ENCODE measurements around the gene RPL21. TPM values are rescaled to one million over a fixed set of nuclear protein-coding genes. Genes with fewer than 3 reads are reported as not detected.

RPL21 gene
- polyA plus RNA-seq, 4 donors, result 815 to 1,928 (median 1,534) TPM

DNA sequence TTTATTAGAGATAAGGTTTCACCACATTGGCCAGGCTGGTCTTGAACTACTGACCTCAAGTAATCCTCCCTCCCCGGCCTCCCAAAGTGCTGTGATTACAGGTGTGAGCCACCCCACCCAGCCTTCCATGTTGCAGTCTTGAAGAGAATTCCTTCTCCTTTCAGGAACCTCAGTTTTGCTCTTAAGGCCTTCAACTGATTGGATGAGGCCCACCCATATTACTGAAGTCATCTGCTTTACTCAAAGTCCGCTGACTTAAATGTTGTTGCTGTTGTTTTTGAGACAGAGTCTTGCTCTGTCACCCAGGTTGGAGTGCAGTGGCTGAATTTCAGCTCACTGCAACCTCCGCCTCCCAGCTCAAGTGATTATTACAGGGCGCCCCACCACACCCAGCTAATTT, 52.7 kb downstream of the RPL21 start:
- Histone ChIP-seq H3K27ac (ENCODE audit: low read depth in 1 of 3, low read length in 2 of 3) (no peak overlapping the region), H3K4me3 (ENCODE audit: low read depth in 1 of 3, low read length in 3 of 3) (no peak overlapping the region), H3K36me3 (ENCODE audit: control insufficient read depth in 3 of 3, insufficient read depth in 2 of 3, low read depth in 1 of 3, low read length in 3 of 3) (no peaks in the 10 kb centered on the region), H3K4me1 (ENCODE audit: control insufficient read depth in 3 of 3, insufficient read depth in 2 of 3, low read depth in 1 of 3, low read length in 2 of 3) (no peaks in the 10 kb centered on the region), H3K9me3 (ENCODE audit: control insufficient read depth in 2 of 2, insufficient read depth in 1 of 2, low read depth in 1 of 2, low read length in 1 of 2) (no peaks in the 10 kb centered on the region), H3K27me3 (ENCODE audit: control insufficient read depth in 3 of 3, insufficient read depth in 3 of 3, low read length in 3 of 3) (no peaks in the 10 kb centered on the region)
- DNase-seq (no peak), FAIRE-seq (no peak)
- 79 to 91% (median 88%) methylated on average over 4 of the region's 4 CpGs for WGBS, 3 donors

DNA sequence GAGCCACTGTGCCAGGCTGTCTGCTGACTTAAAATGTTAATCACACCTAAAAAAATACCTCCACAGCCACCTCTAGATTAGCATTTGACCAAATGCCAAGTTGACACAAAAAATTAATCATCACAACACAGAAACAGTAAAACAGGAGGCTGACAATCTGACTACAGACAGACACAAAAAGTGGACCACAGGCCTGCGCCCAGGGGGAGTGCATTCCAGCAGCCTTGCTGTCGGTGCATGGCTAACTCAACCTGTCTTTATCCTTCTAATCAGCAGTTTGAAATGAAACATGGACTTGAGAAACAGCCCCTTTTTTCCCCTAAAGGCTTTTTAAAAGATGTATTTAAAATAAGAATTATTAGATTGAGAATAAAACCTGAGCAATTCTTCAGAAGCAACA, 53.3 kb downstream of the RPL21 start:
- H3K4me3 ChIP-seq (ENCODE audit: low read depth in 1 of 3, low read length in 3 of 3), result no peak overlapping the region
- FAIRE-seq (no peak), DNase-seq (no peak)
- no peaks in the 10 kb centered on the region for H3K27me3 ChIP-seq (ENCODE audit: control insufficient read depth in 3 of 3, insufficient read depth in 3 of 3, low read length in 3 of 3)
- H3K27ac ChIP-seq (ENCODE audit: low read depth in 1 of 3, low read length in 2 of 3), result no peak overlapping the region
- no peaks in the 10 kb centered on the region for H3K4me1 ChIP-seq (ENCODE audit: control insufficient read depth in 3 of 3, insufficient read depth in 2 of 3, low read depth in 1 of 3, low read length in 2 of 3)
- 86 to 93% (median 91%) methylated on average over 2 of the region's 2 CpGs for WGBS, 3 donors
- H3K9me3 ChIP-seq (ENCODE audit: control insufficient read depth in 2 of 2, insufficient read depth in 1 of 2, low read depth in 1 of 2, low read length in 1 of 2), result no peaks in the 10 kb centered on the region
- no peaks in the 10 kb centered on the region for H3K36me3 ChIP-seq (ENCODE audit: control insufficient read depth in 3 of 3, insufficient read depth in 2 of 3, low read depth in 1 of 3, low read length in 3 of 3)

Other genes starting within 250 kb of the RPL21 start
- gene USP12, start 79.7 kb upstream of the RPL21 start, polyA plus RNA-seq, result 10 to 100 TPM; 12.3 to 45.6 (median 20.7) TPM
- 10 to 100 TPM in 3 of 4 donors, 1 to 10 TPM in 1; 9.9 to 46.7 (median 34.8) TPM for gene RASL11A, start 19.3 kb downstream of the RPL21 start, polyA plus RNA-seq
- 100 to 1,000 TPM in 2 of 4 donors, 10 to 100 TPM in 2; 58.3 to 129 (median 112) TPM for gene GTF3A, start 173.1 kb downstream of the RPL21 start, polyA plus RNA-seq
- gene MTIF3, start 199.0 kb downstream of the RPL21 start, polyA plus RNA-seq, result 100 to 1,000 TPM in 2 of 4 donors, 10 to 100 TPM in 2; 76.0 to 149 (median 110) TPM